HepG2 (cell line): ENCODE results near the gene FOXA1. TPM values are rescaled to one million over a fixed set of nuclear protein-coding genes. Genes with fewer than 3 reads are reported as not detected.

ENCODE experiments used
- NFIB ChIP-seq: sonication (generic); formaldehyde crosslinking; IDR thresholded peaks from 2 replicates; pipeline ENCODE4 v1.9.0; 2021; ENCODE audit warnings: missing genetic modification reagents, mild to moderate bottlenecking, borderline replicate concordance
- PHB2 ChIP-seq: fragments of 450-650 bp; IDR thresholded peaks from 2 replicates; pipeline ENCODE4 v1.6.1; 2018; ENCODE audit not compliant: partially characterized antibody
- SALL2 ChIP-seq: sonication (generic); formaldehyde crosslinking; IDR thresholded peaks from 2 replicates; pipeline ENCODE4 v1.8.1; 2023; ENCODE audit warnings: mild to moderate bottlenecking, missing genetic modification reagents, inconsistent platforms
- SRSF9 ChIP-seq: fragments of 200-400 bp; formaldehyde crosslinking; IDR thresholded peaks from 2 replicates; pipeline ENCODE4 v1.6.1; 2018; ENCODE audit warnings: borderline replicate concordance, mild to moderate bottlenecking, low read depth, low read length; ENCODE audit not compliant: insufficient read depth, poor library complexity, severe bottlenecking
- ZBTB7A ChIP-seq: sonication (generic); formaldehyde crosslinking; IDR thresholded peaks from 2 replicates; pipeline ENCODE4 v1.8.0; 2022; ENCODE audit warnings: mild to moderate bottlenecking, missing genetic modification reagents
- ZFY ChIP-seq: sonication (generic); formaldehyde crosslinking; IDR thresholded peaks from 2 replicates; pipeline ENCODE4 v1.4.0; 2020; ENCODE audit warnings: missing genetic modification reagents
- ZMYM2 ChIP-seq: sonication (generic); formaldehyde crosslinking; IDR thresholded peaks from 2 replicates; pipeline ENCODE4 v1.8.0; 2022; ENCODE audit warnings: mild to moderate bottlenecking, missing genetic modification reagents
- ZNF205 ChIP-seq: IDR thresholded peaks from 2 replicates; pipeline ENCODE4 v1.6.1; 2018; ENCODE audit warnings: missing biosample characterization, missing genetic modification reagents
- ZNF605 ChIP-seq: sonication (generic); formaldehyde crosslinking; IDR thresholded peaks from 2 replicates; pipeline ENCODE4 v1.8.0; 2022; ENCODE audit warnings: mild to moderate bottlenecking, missing genetic modification reagents
- ZNF773 ChIP-seq: sonication (generic); formaldehyde crosslinking; IDR thresholded peaks from 2 replicates; pipeline ENCODE4 v1.4.0; 2020; ENCODE audit warnings: missing genetic modification reagents, borderline replicate concordance
- ZSCAN29 ChIP-seq: sonication (generic); formaldehyde crosslinking; conservative IDR thresholded peaks from 2 replicates; pipeline ENCODE4 v1.4.0; 2020; ENCODE audit warnings: mild to moderate bottlenecking, missing genetic modification reagents
- polyA plus RNA-seq, 8 experiments: library from polyadenylated mRNA; depleted of rRNA in 3 of 8; stranded (reverse) in 7 of 8; unstranded in 1 of 8; fragments of >200 nt; fragmentation: Illumina TruSeq in 4 of 8; extraction: Trizol in 4 of 8; gene quantifications; 2 replicates each; pipeline versions ENCODE4 v1.2.1 to v1.2.3, GENCODE V29; 2011 to 2016; ENCODE audit warnings: low read depth in 4 of 8, missing spikeins in 1 of 8, mixed read lengths in 1 of 8; ENCODE audit not compliant: insufficient read depth in 1 of 8
- total RNA-seq, 5 experiments: library from RNA; depleted of rRNA; stranded (reverse); fragments of >200 nt; fragmentation: Illumina TruSeq; extraction: Trizol; gene quantifications; 2 replicates each; pipeline ENCODE4 v1.2.3, GENCODE V29; 2016; ENCODE audit warnings: low read depth in 1 of 5
- TF ChIP-seq, protein P1 (sequence below): sonication (generic); formaldehyde crosslinking; IDR thresholded peaks from 2 replicates; pipeline ENCODE4 v1.5.1; 2020; ENCODE audit warnings: mild to moderate bottlenecking, missing genetic modification reagents, moderate library complexity
- TF ChIP-seq, protein P2 (sequence below): sonication (generic); formaldehyde crosslinking; IDR thresholded peaks from 2 replicates; pipeline ENCODE4 v1.5.1; 2020; ENCODE audit warnings: missing genetic modification reagents, mild to moderate bottlenecking, borderline replicate concordance
- TF ChIP-seq, protein P3 (sequence below): sonication (generic); formaldehyde crosslinking; IDR thresholded peaks from 2 replicates; pipeline ENCODE4 v1.4.0; 2020; ENCODE audit warnings: mild to moderate bottlenecking, missing genetic modification reagents, borderline replicate concordance
- TF ChIP-seq, protein P4 (sequence below): sonication (generic); formaldehyde crosslinking; IDR thresholded peaks from 2 replicates; pipeline ENCODE4 v1.8.1; 2023; ENCODE audit warnings: missing genetic modification reagents, inconsistent platforms, borderline replicate concordance

The FOXA1 gene
- total and polyA plus RNA-seq, 2 of the 13 experiments (the other 11 are each of a cell fraction or from before 2014, with no cell fraction given), result 43.4 to 58.6 TPM

DNA sequence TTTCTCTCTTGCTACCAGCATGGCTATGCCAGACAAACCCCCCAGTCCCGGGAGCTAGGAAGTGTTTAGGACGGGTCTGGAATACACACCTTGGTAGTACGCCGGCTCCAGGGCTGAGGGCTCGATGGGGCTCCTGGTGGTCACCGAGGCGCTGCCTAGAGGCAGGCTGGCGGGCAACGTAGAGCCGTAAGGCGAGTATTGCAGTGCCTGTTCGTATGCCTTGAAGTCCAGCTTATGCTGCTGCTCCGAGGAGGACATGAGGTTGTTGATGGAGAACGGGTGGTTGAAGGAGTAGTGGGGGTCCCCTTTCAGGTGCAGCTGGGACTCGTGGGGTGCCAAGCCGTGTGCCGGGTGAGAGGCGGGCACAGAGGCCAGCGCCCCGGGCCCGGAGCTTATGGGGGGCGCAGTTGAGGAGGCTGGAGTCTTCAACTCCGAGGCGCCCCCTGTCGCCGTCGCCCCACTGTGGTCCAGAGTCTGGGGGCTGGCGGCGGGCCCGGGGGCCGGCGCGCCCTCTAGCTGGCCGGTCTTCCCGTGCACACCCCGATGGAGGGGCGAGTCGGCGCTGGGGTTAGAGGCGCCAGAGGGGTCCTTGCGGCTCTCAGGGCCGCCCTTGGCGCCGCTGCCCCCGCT, 3.6 kb downstream of the FOXA1 start (continued):
- TF ChIP-seq, protein P1, sequence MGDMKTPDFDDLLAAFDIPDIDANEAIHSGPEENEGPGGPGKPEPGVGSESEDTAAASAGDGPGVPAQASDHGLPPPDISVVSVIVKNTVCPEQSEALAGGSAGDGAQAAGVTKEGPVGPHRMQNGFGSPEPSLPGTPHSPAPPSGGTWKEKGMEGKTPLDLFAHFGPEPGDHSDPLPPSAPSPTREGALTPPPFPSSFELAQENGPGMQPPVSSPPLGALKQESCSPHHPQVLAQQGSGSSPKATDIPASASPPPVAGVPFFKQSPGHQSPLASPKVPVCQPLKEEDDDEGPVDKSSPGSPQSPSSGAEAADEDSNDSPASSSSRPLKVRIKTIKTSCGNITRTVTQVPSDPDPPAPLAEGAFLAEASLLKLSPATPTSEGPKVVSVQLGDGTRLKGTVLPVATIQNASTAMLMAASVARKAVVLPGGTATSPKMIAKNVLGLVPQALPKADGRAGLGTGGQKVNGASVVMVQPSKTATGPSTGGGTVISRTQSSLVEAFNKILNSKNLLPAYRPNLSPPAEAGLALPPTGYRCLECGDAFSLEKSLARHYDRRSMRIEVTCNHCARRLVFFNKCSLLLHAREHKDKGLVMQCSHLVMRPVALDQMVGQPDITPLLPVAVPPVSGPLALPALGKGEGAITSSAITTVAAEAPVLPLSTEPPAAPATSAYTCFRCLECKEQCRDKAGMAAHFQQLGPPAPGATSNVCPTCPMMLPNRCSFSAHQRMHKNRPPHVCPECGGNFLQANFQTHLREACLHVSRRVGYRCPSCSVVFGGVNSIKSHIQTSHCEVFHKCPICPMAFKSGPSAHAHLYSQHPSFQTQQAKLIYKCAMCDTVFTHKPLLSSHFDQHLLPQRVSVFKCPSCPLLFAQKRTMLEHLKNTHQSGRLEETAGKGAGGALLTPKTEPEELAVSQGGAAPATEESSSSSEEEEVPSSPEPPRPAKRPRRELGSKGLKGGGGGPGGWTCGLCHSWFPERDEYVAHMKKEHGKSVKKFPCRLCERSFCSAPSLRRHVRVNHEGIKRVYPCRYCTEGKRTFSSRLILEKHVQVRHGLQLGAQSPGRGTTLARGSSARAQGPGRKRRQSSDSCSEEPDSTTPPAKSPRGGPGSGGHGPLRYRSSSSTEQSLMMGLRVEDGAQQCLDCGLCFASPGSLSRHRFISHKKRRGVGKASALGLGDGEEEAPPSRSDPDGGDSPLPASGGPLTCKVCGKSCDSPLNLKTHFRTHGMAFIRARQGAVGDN (CRISPR knock-in tag), result peak; percentile 50; the same call in 1 of the 2 replicates
- TF ChIP-seq ZNF605 (CRISPR knock-in tag), result 0 out of 2 replicates have a peak, but pooled peaks have one; percentile 12
- TF ChIP-seq SRSF9, result no peak
- peak; percentile 20; the same call in 1 of the 2 replicates for TF ChIP-seq ZFY (CRISPR knock-in tag)
- TF ChIP-seq SALL2, result 0 out of 2 replicates have a peak, but pooled peaks have one; percentile 14
- TF ChIP-seq, protein P2, sequence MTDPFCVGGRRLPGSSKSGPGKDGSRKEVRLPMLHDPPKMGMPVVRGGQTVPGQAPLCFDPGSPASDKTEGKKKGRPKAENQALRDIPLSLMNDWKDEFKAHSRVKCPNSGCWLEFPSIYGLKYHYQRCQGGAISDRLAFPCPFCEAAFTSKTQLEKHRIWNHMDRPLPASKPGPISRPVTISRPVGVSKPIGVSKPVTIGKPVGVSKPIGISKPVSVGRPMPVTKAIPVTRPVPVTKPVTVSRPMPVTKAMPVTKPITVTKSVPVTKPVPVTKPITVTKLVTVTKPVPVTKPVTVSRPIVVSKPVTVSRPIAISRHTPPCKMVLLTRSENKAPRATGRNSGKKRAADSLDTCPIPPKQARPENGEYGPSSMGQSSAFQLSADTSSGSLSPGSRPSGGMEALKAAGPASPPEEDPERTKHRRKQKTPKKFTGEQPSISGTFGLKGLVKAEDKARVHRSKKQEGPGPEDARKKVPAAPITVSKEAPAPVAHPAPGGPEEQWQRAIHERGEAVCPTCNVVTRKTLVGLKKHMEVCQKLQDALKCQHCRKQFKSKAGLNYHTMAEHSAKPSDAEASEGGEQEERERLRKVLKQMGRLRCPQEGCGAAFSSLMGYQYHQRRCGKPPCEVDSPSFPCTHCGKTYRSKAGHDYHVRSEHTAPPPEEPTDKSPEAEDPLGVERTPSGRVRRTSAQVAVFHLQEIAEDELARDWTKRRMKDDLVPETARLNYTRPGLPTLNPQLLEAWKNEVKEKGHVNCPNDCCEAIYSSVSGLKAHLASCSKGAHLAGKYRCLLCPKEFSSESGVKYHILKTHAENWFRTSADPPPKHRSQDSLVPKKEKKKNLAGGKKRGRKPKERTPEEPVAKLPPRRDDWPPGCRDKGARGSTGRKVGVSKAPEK, result 0 out of 2 replicates have a peak, but pooled peaks have one; percentile 48
- TF ChIP-seq, protein P3, sequence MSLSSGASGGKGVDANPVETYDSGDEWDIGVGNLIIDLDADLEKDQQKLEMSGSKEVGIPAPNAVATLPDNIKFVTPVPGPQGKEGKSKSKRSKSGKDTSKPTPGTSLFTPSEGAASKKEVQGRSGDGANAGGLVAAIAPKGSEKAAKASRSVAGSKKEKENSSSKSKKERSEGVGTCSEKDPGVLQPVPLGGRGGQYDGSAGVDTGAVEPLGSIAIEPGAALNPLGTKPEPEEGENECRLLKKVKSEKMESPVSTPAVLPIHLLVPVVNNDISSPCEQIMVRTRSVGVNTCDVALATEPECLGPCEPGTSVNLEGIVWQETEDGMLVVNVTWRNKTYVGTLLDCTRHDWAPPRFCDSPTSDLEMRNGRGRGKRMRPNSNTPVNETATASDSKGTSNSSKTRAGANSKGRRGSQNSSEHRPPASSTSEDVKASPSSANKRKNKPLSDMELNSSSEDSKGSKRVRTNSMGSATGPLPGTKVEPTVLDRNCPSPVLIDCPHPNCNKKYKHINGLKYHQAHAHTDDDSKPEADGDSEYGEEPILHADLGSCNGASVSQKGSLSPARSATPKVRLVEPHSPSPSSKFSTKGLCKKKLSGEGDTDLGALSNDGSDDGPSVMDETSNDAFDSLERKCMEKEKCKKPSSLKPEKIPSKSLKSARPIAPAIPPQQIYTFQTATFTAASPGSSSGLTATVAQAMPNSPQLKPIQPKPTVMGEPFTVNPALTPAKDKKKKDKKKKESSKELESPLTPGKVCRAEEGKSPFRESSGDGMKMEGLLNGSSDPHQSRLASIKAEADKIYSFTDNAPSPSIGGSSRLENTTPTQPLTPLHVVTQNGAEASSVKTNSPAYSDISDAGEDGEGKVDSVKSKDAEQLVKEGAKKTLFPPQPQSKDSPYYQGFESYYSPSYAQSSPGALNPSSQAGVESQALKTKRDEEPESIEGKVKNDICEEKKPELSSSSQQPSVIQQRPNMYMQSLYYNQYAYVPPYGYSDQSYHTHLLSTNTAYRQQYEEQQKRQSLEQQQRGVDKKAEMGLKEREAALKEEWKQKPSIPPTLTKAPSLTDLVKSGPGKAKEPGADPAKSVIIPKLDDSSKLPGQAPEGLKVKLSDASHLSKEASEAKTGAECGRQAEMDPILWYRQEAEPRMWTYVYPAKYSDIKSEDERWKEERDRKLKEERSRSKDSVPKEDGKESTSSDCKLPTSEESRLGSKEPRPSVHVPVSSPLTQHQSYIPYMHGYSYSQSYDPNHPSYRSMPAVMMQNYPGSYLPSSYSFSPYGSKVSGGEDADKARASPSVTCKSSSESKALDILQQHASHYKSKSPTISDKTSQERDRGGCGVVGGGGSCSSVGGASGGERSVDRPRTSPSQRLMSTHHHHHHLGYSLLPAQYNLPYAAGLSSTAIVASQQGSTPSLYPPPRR (CRISPR knock-in tag), result peak; percentile 17; the same call in 1 of the 2 replicates
- 0 out of 2 replicates have a peak, but pooled peaks have one; percentile 39 for TF ChIP-seq ZBTB7A (CRISPR knock-in tag)
- no peak for TF ChIP-seq ZNF205
- no peak for TF ChIP-seq PHB2
- TF ChIP-seq ZSCAN29 (CRISPR knock-in tag), result no peak
- TF ChIP-seq ZMYM2 (CRISPR knock-in tag), result peak; percentile 23; the same call in 1 of the 2 replicates
- 0 out of 2 replicates have a peak, but pooled peaks have one; percentile 48 for TF ChIP-seq NFIB (CRISPR knock-in tag)
- TF ChIP-seq, protein P4, sequence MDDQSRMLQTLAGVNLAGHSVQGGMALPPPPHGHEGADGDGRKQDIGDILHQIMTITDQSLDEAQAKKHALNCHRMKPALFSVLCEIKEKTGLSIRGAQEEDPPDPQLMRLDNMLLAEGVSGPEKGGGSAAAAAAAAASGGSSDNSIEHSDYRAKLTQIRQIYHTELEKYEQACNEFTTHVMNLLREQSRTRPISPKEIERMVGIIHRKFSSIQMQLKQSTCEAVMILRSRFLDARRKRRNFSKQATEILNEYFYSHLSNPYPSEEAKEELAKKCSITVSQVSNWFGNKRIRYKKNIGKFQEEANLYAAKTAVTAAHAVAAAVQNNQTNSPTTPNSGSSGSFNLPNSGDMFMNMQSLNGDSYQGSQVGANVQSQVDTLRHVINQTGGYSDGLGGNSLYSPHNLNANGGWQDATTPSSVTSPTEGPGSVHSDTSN (CRISPR knock-in tag), result no peak
- peak; percentile 47; the same call in 1 of the 2 replicates for TF ChIP-seq ZNF773 (CRISPR knock-in tag)
